ENCODE measurements around the gene USP11. TPM values are rescaled to one million over a fixed set of nuclear protein-coding genes. Genes with fewer than 3 reads are reported as not detected.

USP11 gene
- total and polyA plus RNA-seq, 2 of the 4 experiments (the other 2 are of a cell fraction): 33.5 to 59.7 TPM

DNA sequence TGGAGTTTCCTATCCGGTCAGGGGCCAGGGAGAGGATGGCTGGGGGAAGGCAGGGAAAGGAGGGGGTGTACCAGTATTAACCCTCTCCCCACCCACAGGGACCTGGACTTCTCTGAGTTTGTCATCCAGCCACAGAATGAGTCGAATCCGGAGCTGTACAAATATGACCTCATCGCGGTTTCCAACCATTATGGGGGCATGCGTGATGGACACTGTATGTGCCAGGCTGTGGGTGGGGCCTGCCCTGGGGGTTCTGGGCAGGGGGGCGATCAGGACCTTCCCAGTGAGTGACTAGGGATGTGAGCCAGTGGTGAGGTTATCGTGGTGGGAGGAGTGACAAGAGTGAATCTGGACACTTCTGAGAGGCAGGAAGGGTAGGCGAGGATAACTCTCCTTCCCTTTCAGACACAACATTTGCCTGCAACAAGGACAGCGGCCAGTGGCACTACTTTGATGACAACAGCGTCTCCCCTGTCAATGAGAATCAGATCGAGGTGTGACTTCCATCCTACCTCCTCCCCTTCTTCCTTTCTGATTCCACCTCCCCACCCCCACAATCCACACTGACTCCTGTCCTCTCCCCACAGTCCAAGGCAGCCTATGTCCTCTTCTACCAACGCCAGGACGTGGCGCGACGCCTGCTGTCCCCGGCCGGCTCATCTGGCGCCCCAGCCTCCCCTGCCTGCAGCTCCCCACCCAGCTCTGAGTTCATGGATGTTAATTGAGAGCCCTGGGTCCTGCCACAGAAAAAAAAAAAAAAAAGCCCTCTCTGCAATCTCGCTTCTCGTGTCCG is 14.6 kb downstream of the USP11 start:
- H2BK15ac ChIP-seq (ENCODE audit: low read depth, low read length): no peak overlapping the region
- H2BK20ac ChIP-seq (ENCODE audit: low read depth, low read length): no peak overlapping the region
- DNase-seq: peak; percentile 76
- dilution Hi-C loops (cut with HindIII; ENCODE audit: low sequenced_read_pairs, unreplicated experiment) (no loop called here), in situ Hi-C loops (cut with MboI; ENCODE audit: low sequenced_read_pairs) (no loop called here), intact Hi-C loops (cut with micrococcal nuclease) (no loop called here)
- H2AFZ ChIP-seq (replicated peaks; ENCODE audit: low read length, poor library complexity): no peak overlapping the region
- H3K4me3 ChIP-seq (ENCODE audit: insufficient read depth, low read depth, low read length): no peak overlapping the region
- H4K5ac ChIP-seq (ENCODE audit: low read depth, low read length): no peak overlapping the region
- ChIA-PET CTCF (interaction anchor here (0.6 kb wide), 1 partner anchor 114 kb away, joined by 3 read pairs; no protein-coding TSS in a partner anchor), POLR2A (ENCODE audit: unreplicated experiment) (no interaction called here)
- H3K27ac ChIP-seq (ENCODE audit: insufficient read depth, low read length): no peak overlapping the region
- H3K4ac ChIP-seq (ENCODE audit: low read depth, low read length): no peak overlapping the region
- no peak overlapping the region for H3K18ac ChIP-seq (ENCODE audit: low read depth, low read length)
- no peak overlapping the region for H4K8ac ChIP-seq (ENCODE audit: low read depth in 2 of 2, low read length in 2 of 2)
- TF ChIP-seq CTCF (conservative IDR thresholded peaks at IDR 0.05; ENCODE audit: low read depth, low read length): no peak
- no peak for TF ChIP-seq RAD21 (IDR thresholded peaks at IDR 0.05; ENCODE audit: low read length)
- no peak for TF ChIP-seq NFE2L2 (IDR thresholded peaks at IDR 0.05; ENCODE audit: low read depth, low read length)
- TF ChIP-seq CHD1 (IDR thresholded peaks at IDR 0.05; ENCODE audit: low read depth, low read length): no peak
- no peak for TF ChIP-seq SMC3 (IDR thresholded peaks at IDR 0.05; ENCODE audit: low read depth, low read length)
- no peak for TF ChIP-seq RFX5 (IDR thresholded peaks at IDR 0.05; ENCODE audit: low read depth, low read length)
- TF ChIP-seq, protein P1, sequence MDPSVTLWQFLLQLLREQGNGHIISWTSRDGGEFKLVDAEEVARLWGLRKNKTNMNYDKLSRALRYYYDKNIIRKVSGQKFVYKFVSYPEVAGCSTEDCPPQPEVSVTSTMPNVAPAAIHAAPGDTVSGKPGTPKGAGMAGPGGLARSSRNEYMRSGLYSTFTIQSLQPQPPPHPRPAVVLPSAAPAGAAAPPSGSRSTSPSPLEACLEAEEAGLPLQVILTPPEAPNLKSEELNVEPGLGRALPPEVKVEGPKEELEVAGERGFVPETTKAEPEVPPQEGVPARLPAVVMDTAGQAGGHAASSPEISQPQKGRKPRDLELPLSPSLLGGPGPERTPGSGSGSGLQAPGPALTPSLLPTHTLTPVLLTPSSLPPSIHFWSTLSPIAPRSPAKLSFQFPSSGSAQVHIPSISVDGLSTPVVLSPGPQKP (IDR thresholded peaks at IDR 0.05; ENCODE audit: borderline replicate concordance, low read depth, low read length): no peak
- no peak for TF ChIP-seq MAZ (IDR thresholded peaks at IDR 0.05; ENCODE audit: borderline replicate concordance, low read depth, low read length)
- TF ChIP-seq BHLHE40 (IDR thresholded peaks at IDR 0.05; ENCODE audit: low read depth, low read length): no peak
- no peak for TF ChIP-seq FOS (IDR thresholded peaks at IDR 0.05; ENCODE audit: low read depth, low read length)
- no peak for TF ChIP-seq POLR2A (IDR thresholded peaks at IDR 0.05; ENCODE audit: low read depth, low read length)
- no peak for TF ChIP-seq RCOR1 (IDR thresholded peaks at IDR 0.05; ENCODE audit: insufficient replicate concordance, low read length)
- TF ChIP-seq MAFK (IDR thresholded peaks at IDR 0.05; ENCODE audit: low read depth, low read length): no peak
- TF ChIP-seq, protein P2, sequence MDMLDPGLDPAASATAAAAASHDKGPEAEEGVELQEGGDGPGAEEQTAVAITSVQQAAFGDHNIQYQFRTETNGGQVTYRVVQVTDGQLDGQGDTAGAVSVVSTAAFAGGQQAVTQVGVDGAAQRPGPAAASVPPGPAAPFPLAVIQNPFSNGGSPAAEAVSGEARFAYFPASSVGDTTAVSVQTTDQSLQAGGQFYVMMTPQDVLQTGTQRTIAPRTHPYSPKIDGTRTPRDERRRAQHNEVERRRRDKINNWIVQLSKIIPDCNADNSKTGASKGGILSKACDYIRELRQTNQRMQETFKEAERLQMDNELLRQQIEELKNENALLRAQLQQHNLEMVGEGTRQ (IDR thresholded peaks at IDR 0.05; ENCODE audit: low read depth, low read length): no peak
- H3K56ac ChIP-seq (ENCODE audit: extremely low read depth, insufficient read depth, low read length): no peak overlapping the region
- no peaks in the 10 kb centered on the region for H3K9me1 ChIP-seq (ENCODE audit: insufficient read depth, low read length)
- H3K14ac ChIP-seq (replicated peaks; ENCODE audit: low read depth, low read length): no peak overlapping the region
- no peak overlapping the region for H2BK5ac ChIP-seq (ENCODE audit: low read depth, low read length, poor library complexity, severe bottlenecking)
- H3K79me1 ChIP-seq (ENCODE audit: low read depth in 1 of 2, low read length in 2 of 2): peaks cover 0 to 2% of the 10 kb centered on the region in 2 experiments; a peak in 1 of 4 replicates
- TSS peak; percentile 88 for BruUV-seq (replicated peaks)
- H3K4me1 ChIP-seq (ENCODE audit: control insufficient read depth, insufficient read depth, low read length): no peaks in the 10 kb centered on the region
- no peak overlapping the region for H4K91ac ChIP-seq (ENCODE audit: insufficient read depth, low read depth, low read length)
- H3K27me3 ChIP-seq (ENCODE audit: control insufficient read depth, insufficient read depth, low read length): peaks cover 17% of the 10 kb centered on the region
- H3K9me3 ChIP-seq (ENCODE audit: control insufficient read depth, insufficient read depth, low read length): no peaks in the 10 kb centered on the region; the same call in 1 of the 2 replicates
- H2AK5ac ChIP-seq (ENCODE audit: low read depth, low read length): no peak overlapping the region
- no peak overlapping the region for H2BK120ac ChIP-seq (ENCODE audit: low read depth, low read length)
- peak; percentile 51; the same call in 1 of the 2 replicates for ATAC-seq (ENCODE audit: low read depth)
- no peak overlapping the region for H3K4me2 ChIP-seq (ENCODE audit: low read depth, low read length)
- H4K20me1 ChIP-seq (ENCODE audit: insufficient read depth, low read length): no peaks in the 10 kb centered on the region; the same call in none of the 2 replicates
- peak overlapping the region; percentile 28 for H2AK9ac ChIP-seq (replicated peaks; ENCODE audit: low read depth, low read length, poor library complexity)
- H3K9ac ChIP-seq (ENCODE audit: low read depth, low read length): no peak overlapping the region
- no peak overlapping the region for H3K23ac ChIP-seq (ENCODE audit: low read depth, low read length)
- WGBS, 2 experiments (ENCODE audit: extremely low coverage in 2 of 2, insufficient read length in 1 of 2): 73% methylated on average over 2 of the region's 23 CpGs; no CpG with 5 or more reads in 1 of the 2 experiments
- peaks cover 27% of the 10 kb centered on the region for H3K36me3 ChIP-seq (ENCODE audit: control insufficient read depth, insufficient read depth, low read length)

Data from IMR-90 (cell line).